SK-N-SH (cell line): Measurements from ENCODE around the gene CNGA4. TPM values are rescaled to one million over a fixed set of nuclear protein-coding genes. Genes with fewer than 3 reads are reported as not detected.

Experiments
- CTCF ChIA-PET: fragments of 300-600, 350-600 bp; formaldehyde crosslinking; extraction: SDS; loops from one replicate; lab custom pipeline; 2021; lab: Yijun Ruan, JAX
- POLR2A ChIA-PET: fragments of 350-600 bp; sonication (Branson Sonifier 250); formaldehyde crosslinking; extraction: SDS; loops from one replicate; lab custom pipeline; 2020; ENCODE audit warnings: antibody characterized with exemption, inconsistent platforms; lab: Yijun Ruan, JAX
- DNase-seq: peaks from one replicate; pipeline ENCODE4 v3.0.0; 2012
- H2AFZ ChIP-seq: fragments of 200-600 bp; sonication (generic); 2 replicates; pipeline ENCODE4 v1.8.1; 2016; ENCODE audit warnings: antibody characterized with exemption, mild to moderate bottlenecking, low read depth
- H3F3A ChIP-seq: fragments of 200-600 bp; sonication (generic); replicated peaks from 2 replicates; pipeline ENCODE3; 2016; ENCODE audit warnings: antibody characterized with exemption, mild to moderate bottlenecking; ENCODE audit not compliant: insufficient read depth
- H3K27ac ChIP-seq, 2 experiments: fragments of 200-500 bp in 1 of 2; fragments of 200-600 bp in 1 of 2; sonication (Bioruptor generic) in 1 of 2; sonication (generic), shearing (Covaris generic) in 1 of 2; 2 replicates each; pipeline versions ENCODE4 v1.5.1 to v1.6.1; 2014 to 2016; ENCODE audit warnings: low read depth in 2 of 2, inconsistent platforms in 1 of 2, low read length in 1 of 2, mild to moderate bottlenecking in 1 of 2, mixed read lengths in 1 of 2
- H3K27me3 ChIP-seq: fragments of 200-600 bp; sonication (generic), shearing (Covaris generic); 2 replicates; pipeline ENCODE4 v1.6.1; 2016; ENCODE audit warnings: mixed run types; ENCODE audit not compliant: insufficient read depth
- H3K36me3 ChIP-seq, 2 experiments: fragments of 200-500 bp in 1 of 2; fragments of 200-600 bp in 1 of 2; sonication (Bioruptor generic) in 1 of 2; sonication (generic) in 1 of 2; replicated peaks in 1 of 2; 2 replicates each; pipeline versions ENCODE3 to v1.5.1; 2014 to 2016; ENCODE audit warnings: low read length in 1 of 2, mild to moderate bottlenecking in 1 of 2; ENCODE audit not compliant: insufficient read depth in 2 of 2, control insufficient read depth in 1 of 2
- H3K4me1 ChIP-seq, 2 experiments: fragments of 200-500 bp in 1 of 2; fragments of 200-600 bp in 1 of 2; sonication (Bioruptor generic) in 1 of 2; sonication (generic), shearing (Covaris generic) in 1 of 2; 2 replicates each; pipeline versions ENCODE4 v1.5.1 to v1.6.1; 2014 to 2016; ENCODE audit warnings: low read depth in 1 of 2, low read length in 1 of 2, mixed run types in 1 of 2; ENCODE audit not compliant: insufficient read depth in 2 of 2, control insufficient read depth in 1 of 2
- H3K4me2 ChIP-seq: fragments of 200-600 bp; sonication (generic), shearing (Covaris generic); 2 replicates; pipeline ENCODE4 v1.6.1; 2017; ENCODE audit warnings: mixed run types
- H3K4me3 ChIP-seq, 2 experiments: fragments of 200-500 bp in 1 of 2; fragments of 200-600 bp in 1 of 2; sonication (Bioruptor generic) in 1 of 2; sonication (generic), shearing (Covaris generic) in 1 of 2; 2 replicates each; pipeline versions ENCODE4 v1.5.1 to v1.8.1; 2014 to 2016; ENCODE audit warnings: low read depth in 2 of 2, inconsistent platforms in 1 of 2, low read length in 1 of 2, mild to moderate bottlenecking in 1 of 2, mixed read lengths in 1 of 2, moderate library complexity in 1 of 2
- H3K79me2 ChIP-seq: fragments of 200-600 bp; sonication (generic); 2 replicates; pipeline ENCODE4 v1.8.1; 2017; ENCODE audit warnings: mild to moderate bottlenecking; ENCODE audit not compliant: insufficient read depth
- H3K9ac ChIP-seq: fragments of 200-600 bp; sonication (generic); 2 replicates; pipeline ENCODE4 v1.6.1; 2017; ENCODE audit warnings: mixed run types
- H3K9me2 ChIP-seq: fragments of 200-600 bp; sonication (generic); 2 replicates; pipeline ENCODE4 v1.6.1; 2017; ENCODE audit warnings: mixed run types
- H3K9me3 ChIP-seq: fragments of 200-600 bp; sonication (generic); 2 replicates; pipeline ENCODE4 v1.6.1; 2017; ENCODE audit warnings: mixed run types, mild to moderate bottlenecking, moderate library complexity
- H4K20me1 ChIP-seq: fragments of 200-600 bp; sonication (generic); 2 replicates; pipeline ENCODE4 v1.6.1; 2017; ENCODE audit warnings: mild to moderate bottlenecking, mixed run types; ENCODE audit not compliant: insufficient read depth
- CHD2 ChIP-seq: fragments of 150-350 bp; IDR thresholded peaks from 2 replicates; pipeline ENCODE4 v1.6.1; 2018; ENCODE audit warnings: low read length; ENCODE audit not compliant: partially characterized antibody
- ELF1 ChIP-seq: IDR thresholded peaks from 2 replicates; pipeline ENCODE4 v1.4.0; 2012
- FOXJ3 ChIP-seq: sonication (generic); formaldehyde crosslinking; IDR thresholded peaks from 2 replicates; pipeline ENCODE4 v1.5.1; 2020; ENCODE audit warnings: mild to moderate bottlenecking, missing genetic modification reagents
- FOXM1 ChIP-seq: IDR thresholded peaks from 2 replicates; pipeline ENCODE4 v1.4.0; 2012; ENCODE audit warnings: low read depth, mild to moderate bottlenecking
- GABPA ChIP-seq: IDR thresholded peaks from 2 replicates; pipeline ENCODE4 v1.4.0; 2012; ENCODE audit warnings: low read depth, mild to moderate bottlenecking
- GATA2 ChIP-seq: sonication (generic); formaldehyde crosslinking; IDR thresholded peaks from 2 replicates; pipeline ENCODE4 v1.5.0; 2020; ENCODE audit warnings: mild to moderate bottlenecking, missing genetic modification reagents
- POLR2AphosphoS5 ChIP-seq: IDR thresholded peaks from 2 replicates; pipeline ENCODE4 v1.6.1; 2012; ENCODE audit warnings: low read depth, low read length
- RAD21 ChIP-seq: IDR thresholded peaks from 2 replicates; pipeline ENCODE4 v1.6.1; 2012; ENCODE audit warnings: mild to moderate bottlenecking, low read length
- RFX5 ChIP-seq: IDR thresholded peaks from 2 replicates; pipeline ENCODE4 v1.6.1; 2012; ENCODE audit warnings: mild to moderate bottlenecking, improper control_type of control experiment, low read length
- RXRA ChIP-seq: IDR thresholded peaks from 2 replicates; pipeline ENCODE4 v1.4.0; 2012; ENCODE audit warnings: low read depth, mild to moderate bottlenecking, borderline replicate concordance
- SIN3A ChIP-seq: IDR thresholded peaks from 2 replicates; pipeline ENCODE4 v1.6.1; 2012; ENCODE audit warnings: low read depth, mild to moderate bottlenecking, low read length, moderate library complexity, borderline replicate concordance
- SMC3 ChIP-seq: IDR thresholded peaks from 2 replicates; pipeline ENCODE4 v1.6.1; 2012; ENCODE audit warnings: low read depth, low read length, improper control_type of control experiment
- TAF1 ChIP-seq: IDR thresholded peaks from 2 replicates; pipeline ENCODE4 v1.6.1; 2012; ENCODE audit warnings: low read depth, mild to moderate bottlenecking, low read length, moderate library complexity, borderline replicate concordance
- YY1 ChIP-seq: IDR thresholded peaks from 2 replicates; pipeline ENCODE4 v1.4.0; 2012; ENCODE audit warnings: low read depth, mild to moderate bottlenecking
- WGBS: methylation state at CpG from one replicate; pipeline ENCODE4 v1.1.6; 2017; ENCODE audit warnings: low lambda C conversion rate; 5-methylcytosine and 5-hydroxymethylcytosine counted together
- polyA plus RNA-seq, 3 experiments: library from polyadenylated mRNA; depleted of rRNA; stranded (reverse); fragments of >200 nt; gene quantifications; 2 replicates each; pipeline ENCODE4 v1.2.3, GENCODE V29; 2012
- TF ChIP-seq, protein P1 (sequence below): fragments of 200-600 bp; sonication (generic); IDR thresholded peaks from 2 replicates; pipeline ENCODE4 v1.6.1; 2017; ENCODE audit warnings: antibody characterized with exemption, mild to moderate bottlenecking, moderate library complexity
- TF ChIP-seq, protein P2 (sequence below): IDR thresholded peaks from 2 replicates; pipeline ENCODE4; 2012
- TF ChIP-seq, protein P3 (sequence below): fragments of 150-350 bp; IDR thresholded peaks from 2 replicates; pipeline ENCODE4 v1.6.1; 2017; ENCODE audit warnings: antibody characterized with exemption, low read length, low read depth, borderline replicate concordance
- TF ChIP-seq, protein P4 (sequence below): fragments of 150-350 bp; IDR thresholded peaks from 2 replicates; pipeline ENCODE4 v1.6.1; 2016; ENCODE audit warnings: mild to moderate bottlenecking, low read depth, low read length
- TF ChIP-seq, protein P5 (sequence below): IDR thresholded peaks from 2 replicates; pipeline ENCODE4 v1.6.1; 2012; ENCODE audit warnings: mild to moderate bottlenecking, low read depth, low read length, moderate library complexity

The CNGA4 gene
- polyA plus RNA-seq, 1 of the 3 experiments (the other 2 are of a cell fraction) = 0.13 TPM

DNA sequence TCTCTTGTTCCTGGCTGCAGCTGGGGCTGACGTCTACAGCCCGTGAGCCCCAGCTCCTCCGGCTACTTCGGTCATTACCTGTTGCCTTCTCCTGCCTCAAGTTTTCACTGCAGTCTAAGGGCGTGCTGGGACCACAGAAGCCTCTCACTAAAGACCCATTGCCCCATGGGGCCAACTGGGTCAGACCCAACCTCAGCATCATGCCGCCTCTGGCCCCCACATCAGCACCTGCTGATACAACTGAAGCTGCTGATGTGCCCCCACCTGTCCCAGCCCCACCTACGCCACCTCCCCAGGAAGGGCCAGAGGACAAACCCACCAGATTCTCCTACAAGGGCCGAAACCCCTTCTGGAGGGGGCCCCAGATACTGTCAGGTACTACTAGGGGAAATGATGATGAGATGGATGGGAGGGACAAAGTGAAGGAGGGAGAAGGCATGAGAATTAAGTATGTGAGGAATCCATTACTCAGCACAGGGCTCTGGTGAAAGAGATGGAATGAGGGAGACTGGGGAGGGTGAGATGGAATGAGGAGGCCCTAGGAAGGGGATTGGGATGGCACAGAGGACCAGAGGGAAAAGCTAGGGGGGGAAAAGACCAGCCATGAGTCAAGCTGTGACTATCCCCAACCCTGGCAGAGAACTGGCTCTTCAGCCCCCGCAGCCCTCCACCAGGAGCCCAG, 28.5 kb upstream of the CNGA4 start:
- no peak for DNase-seq
- no peak for TF ChIP-seq GATA2 (CRISPR knock-in tag)
- TF ChIP-seq, protein P1, sequence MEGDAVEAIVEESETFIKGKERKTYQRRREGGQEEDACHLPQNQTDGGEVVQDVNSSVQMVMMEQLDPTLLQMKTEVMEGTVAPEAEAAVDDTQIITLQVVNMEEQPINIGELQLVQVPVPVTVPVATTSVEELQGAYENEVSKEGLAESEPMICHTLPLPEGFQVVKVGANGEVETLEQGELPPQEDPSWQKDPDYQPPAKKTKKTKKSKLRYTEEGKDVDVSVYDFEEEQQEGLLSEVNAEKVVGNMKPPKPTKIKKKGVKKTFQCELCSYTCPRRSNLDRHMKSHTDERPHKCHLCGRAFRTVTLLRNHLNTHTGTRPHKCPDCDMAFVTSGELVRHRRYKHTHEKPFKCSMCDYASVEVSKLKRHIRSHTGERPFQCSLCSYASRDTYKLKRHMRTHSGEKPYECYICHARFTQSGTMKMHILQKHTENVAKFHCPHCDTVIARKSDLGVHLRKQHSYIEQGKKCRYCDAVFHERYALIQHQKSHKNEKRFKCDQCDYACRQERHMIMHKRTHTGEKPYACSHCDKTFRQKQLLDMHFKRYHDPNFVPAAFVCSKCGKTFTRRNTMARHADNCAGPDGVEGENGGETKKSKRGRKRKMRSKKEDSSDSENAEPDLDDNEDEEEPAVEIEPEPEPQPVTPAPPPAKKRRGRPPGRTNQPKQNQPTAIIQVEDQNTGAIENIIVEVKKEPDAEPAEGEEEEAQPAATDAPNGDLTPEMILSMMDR = no peak
- TF ChIP-seq RXRA = no peak
- TF ChIP-seq POLR2AphosphoS5 = no peak
- TF ChIP-seq, protein P2, sequence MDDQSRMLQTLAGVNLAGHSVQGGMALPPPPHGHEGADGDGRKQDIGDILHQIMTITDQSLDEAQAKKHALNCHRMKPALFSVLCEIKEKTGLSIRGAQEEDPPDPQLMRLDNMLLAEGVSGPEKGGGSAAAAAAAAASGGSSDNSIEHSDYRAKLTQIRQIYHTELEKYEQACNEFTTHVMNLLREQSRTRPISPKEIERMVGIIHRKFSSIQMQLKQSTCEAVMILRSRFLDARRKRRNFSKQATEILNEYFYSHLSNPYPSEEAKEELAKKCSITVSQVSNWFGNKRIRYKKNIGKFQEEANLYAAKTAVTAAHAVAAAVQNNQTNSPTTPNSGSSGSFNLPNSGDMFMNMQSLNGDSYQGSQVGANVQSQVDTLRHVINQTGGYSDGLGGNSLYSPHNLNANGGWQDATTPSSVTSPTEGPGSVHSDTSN = no peak
- TF ChIP-seq FOXJ3 = no peak
- TF ChIP-seq, protein P3, sequence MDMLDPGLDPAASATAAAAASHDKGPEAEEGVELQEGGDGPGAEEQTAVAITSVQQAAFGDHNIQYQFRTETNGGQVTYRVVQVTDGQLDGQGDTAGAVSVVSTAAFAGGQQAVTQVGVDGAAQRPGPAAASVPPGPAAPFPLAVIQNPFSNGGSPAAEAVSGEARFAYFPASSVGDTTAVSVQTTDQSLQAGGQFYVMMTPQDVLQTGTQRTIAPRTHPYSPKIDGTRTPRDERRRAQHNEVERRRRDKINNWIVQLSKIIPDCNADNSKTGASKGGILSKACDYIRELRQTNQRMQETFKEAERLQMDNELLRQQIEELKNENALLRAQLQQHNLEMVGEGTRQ = no peak
- TF ChIP-seq RFX5 = no peak
- TF ChIP-seq ELF1 = no peak
- TF ChIP-seq, protein P4, sequence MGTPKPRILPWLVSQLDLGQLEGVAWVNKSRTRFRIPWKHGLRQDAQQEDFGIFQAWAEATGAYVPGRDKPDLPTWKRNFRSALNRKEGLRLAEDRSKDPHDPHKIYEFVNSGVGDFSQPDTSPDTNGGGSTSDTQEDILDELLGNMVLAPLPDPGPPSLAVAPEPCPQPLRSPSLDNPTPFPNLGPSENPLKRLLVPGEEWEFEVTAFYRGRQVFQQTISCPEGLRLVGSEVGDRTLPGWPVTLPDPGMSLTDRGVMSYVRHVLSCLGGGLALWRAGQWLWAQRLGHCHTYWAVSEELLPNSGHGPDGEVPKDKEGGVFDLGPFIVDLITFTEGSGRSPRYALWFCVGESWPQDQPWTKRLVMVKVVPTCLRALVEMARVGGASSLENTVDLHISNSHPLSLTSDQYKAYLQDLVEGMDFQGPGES = no peak
- TF ChIP-seq YY1 = no peak
- TF ChIP-seq CHD2 = no peak
- no peak for TF ChIP-seq GABPA
- no peak for TF ChIP-seq SMC3
- TF ChIP-seq, protein P5, sequence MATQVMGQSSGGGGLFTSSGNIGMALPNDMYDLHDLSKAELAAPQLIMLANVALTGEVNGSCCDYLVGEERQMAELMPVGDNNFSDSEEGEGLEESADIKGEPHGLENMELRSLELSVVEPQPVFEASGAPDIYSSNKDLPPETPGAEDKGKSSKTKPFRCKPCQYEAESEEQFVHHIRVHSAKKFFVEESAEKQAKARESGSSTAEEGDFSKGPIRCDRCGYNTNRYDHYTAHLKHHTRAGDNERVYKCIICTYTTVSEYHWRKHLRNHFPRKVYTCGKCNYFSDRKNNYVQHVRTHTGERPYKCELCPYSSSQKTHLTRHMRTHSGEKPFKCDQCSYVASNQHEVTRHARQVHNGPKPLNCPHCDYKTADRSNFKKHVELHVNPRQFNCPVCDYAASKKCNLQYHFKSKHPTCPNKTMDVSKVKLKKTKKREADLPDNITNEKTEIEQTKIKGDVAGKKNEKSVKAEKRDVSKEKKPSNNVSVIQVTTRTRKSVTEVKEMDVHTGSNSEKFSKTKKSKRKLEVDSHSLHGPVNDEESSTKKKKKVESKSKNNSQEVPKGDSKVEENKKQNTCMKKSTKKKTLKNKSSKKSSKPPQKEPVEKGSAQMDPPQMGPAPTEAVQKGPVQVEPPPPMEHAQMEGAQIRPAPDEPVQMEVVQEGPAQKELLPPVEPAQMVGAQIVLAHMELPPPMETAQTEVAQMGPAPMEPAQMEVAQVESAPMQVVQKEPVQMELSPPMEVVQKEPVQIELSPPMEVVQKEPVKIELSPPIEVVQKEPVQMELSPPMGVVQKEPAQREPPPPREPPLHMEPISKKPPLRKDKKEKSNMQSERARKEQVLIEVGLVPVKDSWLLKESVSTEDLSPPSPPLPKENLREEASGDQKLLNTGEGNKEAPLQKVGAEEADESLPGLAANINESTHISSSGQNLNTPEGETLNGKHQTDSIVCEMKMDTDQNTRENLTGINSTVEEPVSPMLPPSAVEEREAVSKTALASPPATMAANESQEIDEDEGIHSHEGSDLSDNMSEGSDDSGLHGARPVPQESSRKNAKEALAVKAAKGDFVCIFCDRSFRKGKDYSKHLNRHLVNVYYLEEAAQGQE = no peak
- no peak for TF ChIP-seq SIN3A
- no peak for TF ChIP-seq TAF1
- TF ChIP-seq RAD21 = no peak
- no peak for TF ChIP-seq FOXM1
- H3K4me2 ChIP-seq = no peak overlapping the region
- H3K9me2 ChIP-seq = no peaks in the 10 kb centered on the region
- no peaks in the 10 kb centered on the region for H3K27me3 ChIP-seq
- H3K9ac ChIP-seq = no peak overlapping the region
- ChIA-PET POLR2A (no interaction called here), CTCF (no interaction called here)
- WGBS = 94% methylated on average over 9 of the region's 9 CpGs
- no peaks in the 10 kb centered on the region for H3K9me3 ChIP-seq
- H2AFZ ChIP-seq = no peak overlapping the region
- no peaks in the 10 kb centered on the region for H4K20me1 ChIP-seq
- no peak overlapping the region for H3K4me3 ChIP-seq
- no peaks in the 10 kb centered on the region for H3K4me1 ChIP-seq
- peaks cover 29 to 59% of the 10 kb centered on the region in 2 experiments for H3K36me3 ChIP-seq
- no peak overlapping the region for H3K27ac ChIP-seq
- no peaks in the 10 kb centered on the region for H3K79me2 ChIP-seq
- no peaks in the 10 kb centered on the region for H3F3A ChIP-seq
